HG02840 (cell line): ENCODE data around the gene TAS2R31.
A peak's percentile ranks its signal among the peaks of the same experiment; 100 is the strongest.
"Not testable (repeated sequence)": the region's sequence is repeated elsewhere in the genome, so short reads cannot be mapped to it uniquely, and the experiment has no call there.

Source experiments
- ATAC-seq: cut with Tn5 transposase; IDR thresholded peaks from one replicate; pipeline ENCODE4 v1.9.1; 2021; ENCODE audit warnings: mild to moderate bottlenecking, moderate library complexity, moderate number of reproducible peaks; ENCODE audit not compliant: unreplicated experiment, low FRiP score

The TAS2R31 gene

GRCh38 chr12:11031307-11031706 is at the start of gene TAS2R31:
TSS of gene TAS2R31 (minus strand) at chr12:11031407. CDS start at chr12:11031335, 72 bp downstream.
- ATAC-seq: no peak

DNA sequence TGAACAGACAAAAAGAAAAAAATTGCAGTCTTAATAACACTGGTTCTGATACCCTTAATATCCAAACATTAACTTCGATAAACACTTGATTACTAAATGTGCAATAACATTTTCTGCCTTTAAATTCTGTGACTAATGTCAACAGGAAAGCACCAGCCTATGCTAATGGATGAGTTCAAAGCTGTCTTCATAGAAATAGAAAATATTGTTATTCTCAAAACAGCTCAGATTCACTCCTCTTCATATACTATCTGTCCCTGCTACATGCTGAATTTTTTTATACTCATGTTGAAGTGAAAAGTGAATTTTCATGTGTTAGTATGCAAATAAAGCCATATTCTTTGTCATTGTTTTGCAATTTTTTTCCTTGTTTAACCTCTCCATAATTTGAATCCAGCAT is 47.0 kb upstream of the TAS2R31 start:
- ATAC-seq: no peak

GRCh38 chr12:11075642-11076041 is 44.4 kb upstream of the TAS2R31 start:
- no peak for ATAC-seq

DNA sequence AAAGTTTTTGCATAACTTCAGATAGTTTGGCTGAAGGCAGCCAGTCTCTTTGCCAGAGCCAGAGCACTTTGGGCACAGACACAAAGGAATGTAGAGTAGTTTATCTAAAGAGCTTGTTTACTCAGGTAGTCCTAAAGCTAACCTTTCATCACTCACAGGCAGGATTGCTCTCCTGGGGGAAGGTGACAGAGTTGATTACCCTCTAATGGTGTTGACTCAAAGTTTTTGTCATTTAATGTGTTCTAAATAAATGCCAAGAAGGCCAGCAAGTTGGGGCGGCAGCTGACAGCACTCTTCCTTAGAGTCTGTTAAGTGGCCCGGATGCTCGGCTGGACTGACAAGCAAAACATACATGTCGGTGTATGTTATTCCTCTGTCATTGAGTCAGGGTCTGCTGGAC is 40.2 kb upstream of the TAS2R31 start:
- ATAC-seq: no peak

GRCh38 chr12:11070999-11071398 is 39.8 kb upstream of the TAS2R31 start:
- ATAC-seq: no peak

GRCh38 chr12:11069854-11070365 is 38.7 kb upstream of the TAS2R31 start:
- no peak for ATAC-seq

DNA sequence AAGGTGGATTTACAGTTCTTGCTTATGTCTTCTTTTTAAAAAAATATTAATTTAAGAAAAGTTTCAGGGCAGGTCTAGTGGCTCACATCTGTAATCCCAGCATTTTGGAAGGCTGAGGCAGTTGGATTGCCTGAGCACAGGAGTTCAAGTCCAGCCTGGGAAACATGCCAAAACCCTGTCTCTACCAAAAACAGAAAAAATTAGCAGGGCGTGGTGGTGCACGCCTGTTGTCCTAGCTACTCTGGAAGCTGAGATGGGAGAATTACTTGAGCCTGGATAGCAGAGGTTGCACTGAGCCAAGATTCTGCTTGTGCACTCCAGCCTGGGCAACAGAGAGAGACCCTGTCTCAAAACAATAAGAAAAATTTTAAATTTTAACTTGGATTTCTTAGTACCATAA is 36.3 kb upstream of the TAS2R31 start:
- no peak for ATAC-seq

- ATAC-seq: not testable (repeated sequence)
Measured at GRCh38 chr12:11062194-11062593, 31.0 kb upstream of the TAS2R31 start, which contains the start of gene TAS2R46. TSS of gene TAS2R46 (minus strand) at chr12:11062294. CDS start at chr12:11062294, 0 bp downstream.

- no peak for ATAC-seq
Measured at GRCh38 chr12:11059784-11060183, 28.6 kb upstream of the TAS2R31 start.

DNA sequence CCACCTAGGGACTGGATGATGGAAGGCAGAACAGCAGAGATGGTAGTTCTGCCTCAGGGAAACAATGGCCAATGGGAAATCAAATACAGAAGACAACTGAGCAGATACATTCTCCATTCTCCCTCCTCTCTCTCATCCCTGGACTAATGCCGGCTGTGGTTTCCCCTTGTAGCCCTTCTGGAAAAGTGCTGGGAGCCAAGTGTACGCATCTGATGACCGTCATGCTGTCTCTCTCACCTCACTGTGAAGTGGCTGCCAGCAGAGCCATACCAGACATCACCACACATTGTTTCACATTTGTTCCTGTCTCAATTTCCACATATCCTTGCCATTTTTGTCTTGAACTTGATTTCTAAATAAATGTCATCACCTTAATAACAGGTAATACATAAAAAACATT is 27.8 kb upstream of the TAS2R31 start:
- no peak for ATAC-seq

GRCh38 chr12:11055306-11055705 is 24.1 kb upstream of the TAS2R31 start:
- no peak for ATAC-seq

GRCh38 chr12:11049806-11050531 is 18.8 kb upstream of the TAS2R31 start:
- ATAC-seq: not testable (repeated sequence)

GRCh38 chr12:11041366-11041765 is 10.2 kb upstream of the TAS2R31 start:
- not testable (repeated sequence) for ATAC-seq

DNA sequence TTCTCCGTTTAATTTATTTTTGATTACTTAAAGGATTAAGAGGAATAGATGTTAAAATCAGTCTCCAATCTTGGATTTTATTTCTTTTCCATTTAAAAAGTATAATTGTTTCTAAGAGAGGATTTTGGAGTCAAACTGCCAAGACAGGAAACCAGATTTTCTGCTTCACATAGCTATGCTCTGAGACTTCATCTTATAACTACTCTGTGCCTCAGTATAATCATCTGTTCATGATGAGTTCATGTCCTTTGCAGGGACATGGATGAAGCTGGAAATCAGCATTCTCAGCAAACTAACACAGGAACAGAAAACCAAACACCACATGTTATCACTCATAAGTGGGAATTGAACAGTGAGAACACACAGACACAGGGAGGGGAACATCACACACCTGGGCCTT is 9.0 kb upstream of the TAS2R31 start:
- ATAC-seq: no peak

GRCh38 chr12:11039171-11039570 is 8.0 kb upstream of the TAS2R31 start:
- no peak for ATAC-seq

DNA sequence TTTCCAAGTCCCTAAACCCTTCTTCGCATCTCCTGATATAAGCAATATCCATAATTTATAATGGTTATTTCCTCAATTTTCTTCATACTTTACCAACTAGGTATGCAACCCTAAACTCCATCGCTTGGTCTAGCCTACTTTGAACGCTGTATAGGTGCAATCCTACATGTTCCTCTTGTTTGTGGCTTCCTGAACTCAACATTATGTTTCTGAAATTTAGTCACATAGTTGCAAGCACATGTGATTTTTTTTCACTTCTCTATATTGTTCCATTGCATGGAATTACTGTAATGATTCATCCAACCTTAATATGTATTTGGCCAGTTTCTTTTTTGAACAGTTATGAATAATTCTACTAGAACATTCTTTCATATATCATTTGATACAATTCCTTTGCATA is 2.8 kb upstream of the TAS2R31 start:
- ATAC-seq: peak; percentile 56

- ATAC-seq: no peak
Measured at GRCh38 chr12:11026118-11026517, 5.1 kb downstream of the TAS2R31 start.

DNA sequence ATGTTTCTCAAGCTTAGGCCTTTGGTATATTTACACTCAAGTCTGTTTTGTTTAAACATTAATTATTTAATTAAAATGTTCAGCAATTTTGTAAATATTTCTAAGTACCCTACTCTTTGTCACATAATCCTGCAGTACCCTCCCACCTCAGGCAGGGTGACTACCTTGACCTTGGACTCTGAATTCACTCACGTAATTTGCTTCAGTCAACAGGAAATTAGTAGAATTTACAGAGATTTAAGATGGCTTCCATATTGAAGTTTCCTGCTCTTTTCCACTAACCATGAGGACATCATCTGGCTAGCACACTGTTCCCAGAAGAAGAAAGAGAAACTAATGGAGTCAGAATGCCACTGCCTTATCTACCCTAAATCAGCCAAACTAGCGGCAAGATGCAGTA is 7.8 kb downstream of the TAS2R31 start:
- no peak for ATAC-seq

DNA sequence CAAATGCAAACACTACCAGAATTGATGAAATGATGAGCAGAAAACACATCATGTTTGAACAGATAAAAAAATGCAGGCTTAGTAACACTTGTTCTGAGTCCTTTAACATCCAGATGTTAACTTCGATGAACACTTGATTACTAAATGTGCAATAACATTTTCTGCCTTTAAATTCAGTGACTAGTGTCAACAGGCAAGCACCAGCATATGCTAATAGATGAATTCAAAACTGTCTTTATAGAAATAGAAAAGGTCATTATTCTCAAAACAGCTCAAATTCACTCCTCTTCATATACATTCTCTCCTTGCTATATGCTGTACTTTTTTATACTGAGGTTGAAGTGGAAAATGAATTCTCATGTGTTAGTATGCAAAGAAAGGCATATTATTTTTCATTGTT is 8.7 kb downstream of the TAS2R31 start, which contains the start of gene TAS2R19:
TSS of gene TAS2R19 (minus strand) at position 101 of the 400 bp plus-strand sequence. CDS start at position 52, 49 bp downstream.
- ATAC-seq: no peak

- ATAC-seq: no peak
Measured at GRCh38 chr12:11016937-11017336, 14.3 kb downstream of the TAS2R31 start.

DNA sequence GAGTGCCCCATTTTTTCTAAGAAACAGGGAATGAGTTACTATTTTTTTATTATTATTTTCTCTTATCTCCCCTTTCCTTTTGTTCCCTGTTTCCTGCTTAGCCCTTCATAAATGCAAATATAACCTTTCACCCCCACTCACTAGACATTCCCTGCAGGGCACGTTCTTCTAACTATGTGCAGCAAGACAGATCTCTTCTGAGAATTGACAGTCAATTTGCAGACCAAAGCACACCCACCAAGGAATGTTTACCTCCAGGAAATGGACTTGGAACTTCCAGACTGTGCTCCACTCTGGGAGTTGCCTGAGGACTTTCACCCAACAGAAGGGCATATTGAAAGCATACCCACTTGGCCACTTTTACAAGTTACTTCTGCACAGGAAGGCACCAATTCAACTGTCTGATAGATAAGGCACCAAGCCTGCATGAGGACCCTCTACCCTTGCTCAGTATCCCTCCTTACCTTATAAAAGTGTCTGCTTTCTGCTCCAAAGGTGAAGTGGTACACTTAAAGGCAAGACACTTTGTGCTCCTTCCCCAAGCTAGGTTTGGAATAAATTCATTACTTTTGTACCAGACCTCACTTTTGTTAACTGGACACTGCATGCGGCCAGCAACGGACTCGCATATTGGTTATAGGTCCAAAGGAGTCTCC is 15.3 kb downstream of the TAS2R31 start:
- ATAC-seq: no peak

DNA sequence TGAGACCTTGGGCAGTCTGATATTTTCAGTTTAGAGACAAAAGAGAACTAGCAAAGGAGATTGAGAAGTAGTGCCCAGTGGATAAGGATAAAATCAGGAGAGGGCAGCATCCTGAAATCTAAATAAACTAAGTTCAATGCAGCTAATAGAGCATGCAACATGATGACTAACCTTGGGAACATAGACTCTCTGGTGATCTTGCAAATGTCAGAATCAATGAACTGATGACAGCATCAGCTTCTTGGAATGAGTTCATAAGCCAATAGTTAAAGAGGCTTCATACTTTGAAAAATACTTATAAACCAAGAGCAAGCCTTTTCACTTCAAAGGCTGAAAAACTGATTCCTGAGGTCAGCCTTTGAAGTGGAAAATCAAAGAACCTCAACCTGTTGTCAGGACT is 17.0 kb downstream of the TAS2R31 start:
- ATAC-seq: no peak
